Smooth muscle cell of the pulmonary artery (primary cell): Measurements from ENCODE around the gene TRIM60. TPM values are rescaled to one million over a fixed set of nuclear protein-coding genes. Genes with fewer than 3 reads are reported as not detected.

Experiments
- total RNA-seq: library from RNA; depleted of rRNA; stranded (reverse); fragments of >200 nt; gene quantifications from 2 replicates; pipeline ENCODE4 v1.2.3, GENCODE V29; 2014

TRIM60 gene
- not detected in 2 replicates for total RNA-seq

GRCh38 chr4:165031436-165032211 is at the start of gene TRIM60:
Gene TRIM60 (plus strand): TSS chr4:165031999. CDS start chr4:165040073, 8,074 bp downstream.

DNA sequence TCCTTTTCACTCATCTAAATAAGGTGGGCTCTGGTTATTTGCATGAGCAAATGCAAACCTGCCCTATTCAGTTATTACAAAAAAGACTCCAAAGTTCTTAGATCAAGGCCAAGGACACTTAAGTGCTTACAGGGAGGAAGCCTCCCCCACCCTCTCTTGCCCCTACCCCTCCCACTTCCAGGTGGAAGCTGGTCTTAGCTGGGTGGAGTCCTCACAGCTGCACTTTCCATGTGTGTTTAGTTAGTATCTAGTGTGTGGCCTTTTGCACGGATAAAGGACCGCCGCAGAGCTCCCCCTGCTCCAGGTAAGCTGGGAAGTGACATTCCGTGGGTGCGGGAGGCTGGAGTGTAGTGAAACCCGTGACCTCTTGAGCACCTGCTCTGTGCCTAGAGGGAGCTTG is 21.8 kb downstream of the TRIM60 start, which contains the start of gene TRIM75:
Gene TRIM75 (plus strand): TSS at position 222 of the 400 bp plus-strand sequence. CDS start 5,282 bp downstream, outside the sequence.

Other genes starting within 250 kb of the TRIM60 start
- not detected in 2 replicates for gene APELA, start 154.8 kb upstream of the TRIM60 start, total RNA-seq
- gene TRIM61, start 54.3 kb upstream of the TRIM60 start, total RNA-seq: 0.99 and 3.0 TPM in 2 replicates
- not detected in 2 replicates for gene TRIM75, start 21.9 kb downstream of the TRIM60 start, total RNA-seq
- 8.1 and 8.3 TPM in 2 replicates for gene TMEM192, start 80.9 kb downstream of the TRIM60 start, total RNA-seq
- gene KLHL2, start 175.6 kb downstream of the TRIM60 start, total RNA-seq: 17.7 and 27.0 TPM in 2 replicates